HUDEP-2 (cell line): Measurements from ENCODE around the gene TMC5.

ENCODE experiments used
- DNase-seq, 76 experiments: peaks; one replicate each; lab custom pipeline; 2025; ENCODE audit not compliant: unreplicated experiment in 76 of 76; lab: John Stamatoyannopoulos, UW

The TMC5 gene

GRCh38 chr16:19499006-19499405, 81.3 kb downstream of the TMC5 start:
- DNase-seq = no peak

GRCh38 chr16:19499481-19499880, 81.8 kb downstream of the TMC5 start:
- no peak for DNase-seq

DNA sequence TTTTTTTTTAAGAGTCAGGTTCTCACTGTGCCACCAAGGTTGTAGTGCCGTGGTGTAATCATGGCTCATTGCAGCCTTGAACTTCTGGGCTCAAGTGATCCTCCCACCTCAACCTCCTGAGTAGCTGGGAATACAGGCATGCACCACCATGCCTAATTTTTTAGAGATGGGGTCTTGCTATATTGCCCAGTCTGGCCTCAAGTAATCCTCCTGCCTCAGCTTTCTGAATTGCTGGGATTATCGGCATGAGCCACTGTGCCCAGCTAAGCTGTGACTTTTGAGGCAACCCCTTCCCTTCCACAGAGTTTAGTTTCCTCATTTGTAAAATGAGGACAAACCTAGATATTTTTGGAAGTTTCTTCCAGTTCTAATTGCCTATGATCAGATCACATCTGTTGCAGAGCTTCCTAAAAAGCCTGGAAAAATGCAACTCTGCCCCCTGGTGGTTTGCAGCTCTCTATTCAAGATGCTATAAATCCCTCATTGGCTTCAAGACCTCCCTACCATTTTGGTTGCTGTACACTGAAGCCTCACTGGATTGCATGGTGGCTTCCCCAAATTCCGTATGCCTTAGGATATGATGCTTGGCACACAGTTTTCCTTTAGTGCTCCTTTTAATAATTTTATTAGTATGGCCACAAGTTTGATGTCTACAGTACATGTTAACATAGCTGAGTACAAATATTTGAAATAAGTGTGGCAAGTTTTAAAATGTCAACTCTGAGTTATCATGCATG, 84.9 kb downstream of the TMC5 start:
- peak in 65 of 76 experiments; percentile 13 to 79 (median 57) for DNase-seq

- no peak for DNase-seq
These were observed 85.9 kb downstream of the TMC5 start for GRCh38 chr16:19503461-19504075.

DNA sequence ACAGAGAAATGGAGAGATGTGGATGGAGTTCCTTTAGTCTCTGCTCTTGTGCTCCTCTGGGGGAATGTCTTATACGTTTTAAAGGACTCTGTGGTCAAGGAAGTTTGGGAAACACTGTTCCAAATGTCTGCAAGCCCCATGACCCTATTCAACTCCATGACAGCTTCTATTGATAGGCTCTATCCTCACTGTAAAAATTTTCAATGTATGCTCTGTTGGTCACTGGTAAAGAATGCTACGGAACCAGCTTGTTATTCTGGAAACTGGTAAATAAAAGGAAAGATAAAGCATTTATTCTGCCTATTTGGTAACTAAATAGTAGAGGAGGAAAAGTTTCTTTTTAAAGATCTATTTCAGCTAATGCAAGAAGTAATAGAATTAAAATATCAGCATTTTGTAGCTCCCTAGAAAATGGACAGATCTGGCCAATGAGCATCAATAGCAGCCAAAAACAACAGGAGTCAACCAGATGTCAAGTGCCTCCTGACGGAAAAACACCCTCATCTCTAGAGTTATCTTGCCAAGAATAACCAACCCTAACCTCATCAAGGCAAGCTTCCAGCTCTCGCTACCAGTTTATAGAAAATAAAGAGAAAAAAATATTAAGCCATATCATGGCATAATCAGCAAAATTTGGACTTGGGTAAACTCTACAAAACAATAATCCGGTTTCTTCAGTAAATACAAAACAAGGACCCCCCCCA, 88.1 kb downstream of the TMC5 start:
- DNase-seq = peak in 2 of 76 experiments; percentile 19 to 20

- DNase-seq = no peak
These were observed 89.3 kb downstream of the TMC5 start for GRCh38 chr16:19506965-19507364.

DNA sequence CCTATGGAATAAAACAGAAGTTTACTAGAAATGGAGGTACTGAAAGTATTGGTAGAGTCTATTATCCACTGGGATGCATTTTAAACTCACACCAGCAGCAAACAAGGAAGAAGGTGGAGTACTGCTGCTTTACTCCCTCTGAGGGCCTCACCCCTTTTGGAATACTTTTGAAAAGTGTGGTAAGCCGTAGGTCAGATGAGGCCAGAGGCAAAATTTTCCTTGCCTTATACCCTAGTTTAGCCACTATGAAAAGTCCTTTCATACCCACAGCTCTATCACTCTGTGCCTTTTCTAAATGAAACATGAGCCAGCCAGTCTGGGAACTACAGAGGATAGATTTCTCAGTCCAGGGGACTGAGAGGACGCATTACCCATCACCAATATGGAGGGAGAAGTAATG, 90.2 kb downstream of the TMC5 start:
- no peak for DNase-seq

DNA sequence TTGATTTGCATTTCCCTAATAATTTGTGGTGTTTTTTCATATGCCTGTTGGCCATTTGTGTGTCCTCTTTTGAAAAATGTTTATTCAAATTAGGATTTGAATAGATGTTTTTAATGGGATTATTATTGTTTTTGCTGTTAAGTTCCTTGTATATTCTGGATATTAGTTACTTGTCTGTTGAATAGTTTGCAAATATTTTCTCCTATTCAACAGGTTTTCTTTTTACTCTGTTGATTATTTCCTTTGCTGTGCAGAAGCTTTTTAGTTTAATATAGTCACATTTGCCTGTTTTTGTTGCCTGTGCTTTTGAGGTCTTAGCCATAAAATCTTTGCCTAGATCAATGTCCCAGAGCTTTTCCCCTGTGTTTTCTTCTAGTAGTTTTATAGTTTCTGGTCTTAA, 94.6 kb downstream of the TMC5 start:
- no peak for DNase-seq

- peak in 2 of 76 experiments; percentile 7 to 24 for DNase-seq
These were observed 95.8 kb downstream of the TMC5 start for GRCh38 chr16:19513377-19514053.

GRCh38 chr16:19515757-19516156, 98.1 kb downstream of the TMC5 start:
- no peak for DNase-seq

- peak in 64 of 76 experiments; percentile 8 to 89 (median 64) for DNase-seq
These were observed 99.9 kb downstream of the TMC5 start for GRCh38 chr16:19517424-19518089.

DNA sequence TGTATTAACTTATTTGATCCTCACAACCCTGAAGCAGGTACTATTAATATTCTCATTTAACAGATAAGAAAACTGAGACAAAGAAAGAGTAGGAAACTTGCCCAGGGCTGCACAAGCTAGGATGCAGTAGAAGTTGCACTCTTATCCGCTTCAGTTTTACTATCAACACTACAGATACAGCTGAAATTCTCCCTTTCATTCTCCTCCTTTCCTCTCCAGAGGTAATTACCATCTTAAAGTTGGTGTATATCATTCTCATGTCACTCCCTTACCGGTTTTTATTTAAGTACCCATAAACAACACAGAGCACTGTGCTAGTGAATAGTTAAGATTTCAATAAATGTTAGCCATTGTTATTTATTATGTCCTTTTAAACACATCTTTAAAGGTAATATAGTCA, 100.7 kb downstream of the TMC5 start:
- no peak for DNase-seq

- DNase-seq = peak in 72 of 76 experiments; percentile 36 to 88 (median 70)
These were observed 103.2 kb downstream of the TMC5 start for GRCh38 chr16:19520861-19521331.

GRCh38 chr16:19521471-19522396, 104.1 kb downstream of the TMC5 start, which contains the start of gene GDE1:
TSS of gene GDE1 (minus strand) at chr16:19522098. CDS start at chr16:19521964, 134 bp downstream.
- DNase-seq = peak in 75 of 76 experiments; percentile 16 to 92 (median 82)

- DNase-seq = no peak
These were observed 104.7 kb downstream of the TMC5 start for GRCh38 chr16:19522397-19522732.

DNA sequence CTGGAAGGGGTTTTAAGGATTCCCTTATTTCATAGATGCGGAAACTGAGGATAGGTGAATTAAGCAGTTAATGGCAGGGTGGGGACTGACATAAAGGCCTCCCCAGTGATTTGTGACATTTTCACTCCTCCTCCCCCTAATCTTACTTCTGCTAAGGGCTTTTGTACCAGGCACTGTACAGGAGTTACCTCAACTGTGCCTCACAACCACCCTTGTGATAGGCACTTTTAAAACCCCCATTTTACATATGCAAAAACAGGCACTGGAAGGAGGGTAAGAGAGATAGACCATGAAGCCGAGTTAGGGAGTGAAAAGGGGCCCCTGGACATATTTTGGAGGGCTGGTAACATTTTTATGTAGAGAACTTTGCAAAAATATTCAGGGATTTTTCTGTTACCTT, 105.1 kb downstream of the TMC5 start:
- DNase-seq = no peak

DNA sequence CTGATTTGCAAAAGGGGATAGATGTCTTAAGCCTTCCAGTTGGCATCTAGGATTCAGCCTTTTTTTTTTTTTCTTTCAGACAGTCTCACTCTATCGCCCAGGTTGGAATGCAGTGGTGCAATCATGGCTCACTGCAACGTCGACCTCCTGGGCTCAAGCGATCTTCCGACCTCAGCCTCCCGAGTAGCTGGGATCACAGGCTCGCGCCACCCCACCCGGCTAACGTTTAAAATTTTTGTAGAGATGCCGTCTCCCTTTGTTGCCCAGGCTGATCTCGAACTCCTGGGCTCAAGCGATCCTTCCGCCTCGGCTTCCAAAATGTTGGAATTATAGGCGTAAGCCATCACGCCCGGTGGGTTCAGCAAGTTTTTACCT, 105.5 kb downstream of the TMC5 start:
- no peak for DNase-seq

- DNase-seq = peak in 73 of 76 experiments; percentile 38 to 96 (median 91)
These were observed 106.1 kb downstream of the TMC5 start, which contains the start of gene CCP110 for GRCh38 chr16:19523559-19524355. TSS of gene CCP110 (plus strand) at chr16:19523942. CDS start at chr16:19527882, 3,940 bp downstream.

GRCh38 chr16:19524356-19524615, 106.6 kb downstream of the TMC5 start:
- DNase-seq = peak in 1 of 76 experiments; percentile 7
